Measurements from ENCODE around the gene RIOK1.

RIOK1 gene

DNA sequence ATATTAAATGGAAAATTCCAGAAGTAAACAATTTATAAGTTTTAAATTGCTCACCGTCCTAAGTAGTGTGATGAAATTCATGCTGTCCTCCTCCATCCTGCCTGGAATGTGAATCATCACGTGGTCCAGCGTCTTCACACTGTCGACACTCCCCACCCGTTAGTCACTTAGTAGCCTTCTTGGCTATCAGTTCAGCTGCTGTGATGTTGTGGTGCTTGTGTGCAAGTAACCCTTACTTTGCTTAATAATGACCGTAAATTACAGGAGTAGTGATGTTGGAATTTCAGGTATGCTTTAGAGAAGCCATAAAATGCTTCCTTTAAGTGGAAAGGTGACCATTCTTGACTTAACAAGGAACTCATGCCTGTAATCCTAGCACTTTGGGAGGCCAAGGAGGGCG lies 25.2 kb downstream of the RIOK1 start:
- TF ChIP-seq, protein P1, sequence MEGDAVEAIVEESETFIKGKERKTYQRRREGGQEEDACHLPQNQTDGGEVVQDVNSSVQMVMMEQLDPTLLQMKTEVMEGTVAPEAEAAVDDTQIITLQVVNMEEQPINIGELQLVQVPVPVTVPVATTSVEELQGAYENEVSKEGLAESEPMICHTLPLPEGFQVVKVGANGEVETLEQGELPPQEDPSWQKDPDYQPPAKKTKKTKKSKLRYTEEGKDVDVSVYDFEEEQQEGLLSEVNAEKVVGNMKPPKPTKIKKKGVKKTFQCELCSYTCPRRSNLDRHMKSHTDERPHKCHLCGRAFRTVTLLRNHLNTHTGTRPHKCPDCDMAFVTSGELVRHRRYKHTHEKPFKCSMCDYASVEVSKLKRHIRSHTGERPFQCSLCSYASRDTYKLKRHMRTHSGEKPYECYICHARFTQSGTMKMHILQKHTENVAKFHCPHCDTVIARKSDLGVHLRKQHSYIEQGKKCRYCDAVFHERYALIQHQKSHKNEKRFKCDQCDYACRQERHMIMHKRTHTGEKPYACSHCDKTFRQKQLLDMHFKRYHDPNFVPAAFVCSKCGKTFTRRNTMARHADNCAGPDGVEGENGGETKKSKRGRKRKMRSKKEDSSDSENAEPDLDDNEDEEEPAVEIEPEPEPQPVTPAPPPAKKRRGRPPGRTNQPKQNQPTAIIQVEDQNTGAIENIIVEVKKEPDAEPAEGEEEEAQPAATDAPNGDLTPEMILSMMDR (IDR thresholded peaks at IDR 0.05; ENCODE audit: insufficient read depth, low read length, poor library complexity, severe bottlenecking), result no peak
- Histone ChIP-seq H3K4me3 (replicated peaks; ENCODE audit: low read depth, low read length) (no peak overlapping the region), H3K27me3 (replicated peaks; ENCODE audit: control insufficient read depth, insufficient read depth, low read length) (no peaks in the 10 kb centered on the region), H3K36me3 (ENCODE audit: control insufficient read depth, insufficient read depth, low read length) (peaks cover 8% of the 10 kb centered on the region)
- DNase-seq (ENCODE audit: extremely low read depth, insufficient read length), result no peak

DNA sequence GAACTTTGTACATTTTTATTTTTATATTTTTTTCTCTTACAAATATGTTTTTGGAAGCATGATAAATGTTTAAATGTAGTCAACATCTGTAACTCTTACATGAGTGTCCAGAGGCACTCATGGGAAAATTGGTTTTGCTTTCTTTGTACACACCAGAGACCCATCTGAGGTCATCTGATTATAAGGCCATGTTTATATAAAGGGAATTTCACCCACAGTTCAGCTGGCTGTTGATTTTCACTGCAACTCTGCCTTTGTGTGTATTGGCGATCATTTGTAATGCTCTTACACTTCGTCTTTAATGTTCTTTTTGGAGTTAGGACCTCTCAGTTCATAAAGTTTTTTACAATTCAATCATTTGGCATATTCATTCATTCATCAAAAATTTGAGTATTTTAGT lies 28.1 kb downstream of the RIOK1 start:
- no peaks in the 10 kb centered on the region for H3K27me3 ChIP-seq (replicated peaks; ENCODE audit: control insufficient read depth, insufficient read depth, low read length)
- DNase-seq (ENCODE audit: extremely low read depth, insufficient read length), result no peak
- no peak overlapping the region for H3K4me3 ChIP-seq (replicated peaks; ENCODE audit: low read depth, low read length)
- TF ChIP-seq, protein P1 (IDR thresholded peaks at IDR 0.05; ENCODE audit: insufficient read depth, low read length, poor library complexity, severe bottlenecking), result no peak
- peaks cover 7% of the 10 kb centered on the region for H3K36me3 ChIP-seq (ENCODE audit: control insufficient read depth, insufficient read depth, low read length)

DNA sequence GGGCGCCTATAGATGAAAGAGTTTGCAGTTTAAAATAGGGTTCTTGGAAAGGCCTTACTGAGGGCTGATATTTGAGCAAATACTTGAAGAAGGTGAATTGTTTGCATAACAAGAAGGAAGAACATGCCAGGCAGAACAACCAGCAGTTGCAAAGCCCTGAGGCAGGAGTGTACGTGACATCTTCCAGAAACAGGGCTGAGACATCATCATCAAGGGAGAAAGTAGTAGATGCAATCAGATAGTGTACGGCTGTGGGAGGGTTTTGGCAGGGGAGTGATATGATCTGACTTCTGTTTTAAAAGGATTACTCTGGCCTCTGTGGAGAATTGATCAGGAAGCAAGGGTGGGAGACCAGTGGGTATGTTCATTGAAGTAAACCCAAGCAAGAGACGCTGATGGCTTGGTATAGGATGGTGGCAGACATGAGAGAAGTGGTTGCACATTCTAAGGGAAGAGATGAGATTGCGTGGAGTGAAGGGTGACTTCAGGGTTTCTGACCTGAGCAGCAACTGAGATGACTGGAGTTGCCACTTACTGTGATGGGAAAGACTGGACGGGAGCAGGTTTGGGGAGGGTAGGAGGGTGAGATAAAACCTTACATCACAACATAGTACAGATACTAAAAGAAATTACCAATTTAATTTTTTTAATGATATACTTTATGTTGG lies 28.8 kb downstream of the RIOK1 start:
- H3K4me3 ChIP-seq (replicated peaks; ENCODE audit: low read depth, low read length), result no peak overlapping the region
- TF ChIP-seq, protein P1 (IDR thresholded peaks at IDR 0.05; ENCODE audit: insufficient read depth, low read length, poor library complexity, severe bottlenecking), result no peak
- peaks cover 7% of the 10 kb centered on the region for H3K36me3 ChIP-seq (ENCODE audit: control insufficient read depth, insufficient read depth, low read length)
- DNase-seq (ENCODE audit: extremely low read depth, insufficient read length), result no peak
- no peaks in the 10 kb centered on the region for H3K27me3 ChIP-seq (replicated peaks; ENCODE audit: control insufficient read depth, insufficient read depth, low read length)

DNA sequence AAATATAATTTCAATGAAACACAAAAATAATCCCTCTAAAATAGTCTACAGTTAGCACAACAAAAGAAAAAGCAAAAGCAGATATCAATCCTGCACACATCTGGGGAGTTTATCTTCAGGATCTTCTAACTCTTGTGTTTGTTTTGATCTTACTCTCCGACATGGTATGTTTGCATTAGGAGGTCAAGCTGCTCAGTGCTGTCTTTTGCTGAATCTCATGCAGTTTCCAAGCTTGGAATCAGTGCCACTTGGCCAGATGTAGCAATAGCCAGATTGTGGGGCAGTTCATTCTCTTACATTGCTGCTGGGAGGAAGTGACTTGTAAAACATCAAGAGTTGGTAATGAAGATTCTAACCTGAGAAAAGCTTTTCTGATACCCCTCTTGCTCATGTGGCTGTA lies 29.5 kb downstream of the RIOK1 start:
- Histone ChIP-seq H3K36me3 (ENCODE audit: control insufficient read depth, insufficient read depth, low read length) (peaks cover 7% of the 10 kb centered on the region), H3K27me3 (replicated peaks; ENCODE audit: control insufficient read depth, insufficient read depth, low read length) (no peaks in the 10 kb centered on the region), H3K4me3 (replicated peaks; ENCODE audit: low read depth, low read length) (no peak overlapping the region)
- TF ChIP-seq, protein P1 (IDR thresholded peaks at IDR 0.05; ENCODE audit: insufficient read depth, low read length, poor library complexity, severe bottlenecking), result no peak
- no peak for DNase-seq (ENCODE audit: extremely low read depth, insufficient read length)

DNA sequence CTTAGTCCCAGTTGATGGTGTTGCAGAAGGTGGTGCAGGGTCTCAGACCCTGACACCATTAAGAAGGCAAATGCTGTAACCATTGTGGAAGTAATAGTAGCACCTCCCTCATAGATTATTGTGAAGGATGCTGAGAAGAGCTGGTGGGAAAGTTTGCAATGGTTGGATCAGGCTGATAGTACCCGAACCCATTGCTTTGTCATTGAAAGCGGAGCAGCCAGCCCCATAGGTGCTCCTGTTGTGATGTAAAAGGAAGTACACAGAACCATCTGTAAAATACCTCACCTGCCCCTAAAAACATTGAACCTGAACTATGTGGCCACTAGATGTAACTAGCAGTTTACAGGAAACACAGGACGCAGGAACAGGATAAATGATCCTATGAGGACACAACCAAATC lies 31.5 kb downstream of the RIOK1 start:
- TF ChIP-seq, protein P1 (IDR thresholded peaks at IDR 0.05; ENCODE audit: insufficient read depth, low read length, poor library complexity, severe bottlenecking), result no peak
- H3K4me3 ChIP-seq (replicated peaks; ENCODE audit: low read depth, low read length), result no peak overlapping the region
- no peak for DNase-seq (ENCODE audit: extremely low read depth, insufficient read length)
- peaks cover 4% of the 10 kb centered on the region; the same call in 1 of the 2 replicates for H3K36me3 ChIP-seq (ENCODE audit: control insufficient read depth, insufficient read depth, low read length)
- no peaks in the 10 kb centered on the region for H3K27me3 ChIP-seq (replicated peaks; ENCODE audit: control insufficient read depth, insufficient read depth, low read length)

DNA sequence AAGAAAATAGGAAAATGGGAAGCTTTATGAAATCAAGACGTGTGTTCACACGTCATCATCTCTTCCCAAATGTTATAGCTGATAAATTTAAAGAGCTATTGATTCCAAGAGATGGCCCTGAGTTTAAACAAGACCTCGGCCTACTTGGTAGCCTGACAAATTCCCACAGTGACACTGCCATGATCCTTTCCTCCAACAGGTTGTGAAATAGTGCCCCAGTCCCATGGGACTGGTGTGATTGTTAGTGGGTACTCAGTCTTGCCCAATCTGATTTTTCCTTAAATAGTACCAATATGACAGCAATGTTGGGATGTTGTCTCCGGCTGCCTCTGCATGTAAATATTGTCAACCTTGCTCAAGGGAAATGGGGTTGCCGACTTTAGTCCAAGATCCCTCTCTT lies 34.5 kb downstream of the RIOK1 start:
- Histone ChIP-seq H3K36me3 (ENCODE audit: control insufficient read depth, insufficient read depth, low read length) (peaks cover 2% of the 10 kb centered on the region; the same call in 1 of the 2 replicates), H3K27me3 (replicated peaks; ENCODE audit: control insufficient read depth, insufficient read depth, low read length) (no peaks in the 10 kb centered on the region), H3K4me3 (replicated peaks; ENCODE audit: low read depth, low read length) (no peak overlapping the region)
- DNase-seq (ENCODE audit: extremely low read depth, insufficient read length), result no peak
- TF ChIP-seq, protein P1 (IDR thresholded peaks at IDR 0.05; ENCODE audit: insufficient read depth, low read length, poor library complexity, severe bottlenecking), result no peak

Data from GM06990 (cell line).